ENCODE data around the gene IP6K2.

- no peak for TF ChIP-seq ZNF274 (IDR thresholded peaks at IDR 0.05; ENCODE audit: low read depth, low read length)
- TF ChIP-seq YY1 (IDR thresholded peaks at IDR 0.05; ENCODE audit: insufficient read depth, insufficient read length): no peak
These were observed 27.6 kb downstream of the IP6K2 start for GRCh38 chr3:48689384-48689783.
